Astrocyte (in vitro differentiated cells and primary cell): ENCODE data around the gene FBXO46. TPM values are rescaled to one million over a fixed set of nuclear protein-coding genes. Genes with fewer than 3 reads are reported as not detected.

Experiments
- DNase-seq: peaks from one replicate; pipeline ENCODE4 v3.0.0-alpha.2; 2010; ENCODE audit warnings: low read depth
- FAIRE-seq: peaks from 2 replicates; lab custom pipeline; 2011; peaks lifted over from hg19 to GRCh38; lab: Jason Lieb, UNC
- H2AFZ ChIP-seq: 2 replicates; pipeline ENCODE4 v1.6.0; 2012; ENCODE audit warnings: low read depth, low read length, inconsistent platforms
- H3K27ac ChIP-seq: 2 replicates; pipeline ENCODE4 v1.5.1; 2011; ENCODE audit warnings: low read depth, low read length, inconsistent platforms
- H3K27me3 ChIP-seq: 2 replicates; pipeline ENCODE4 v1.6.0; 2011; ENCODE audit warnings: low read length, inconsistent platforms; ENCODE audit not compliant: insufficient read depth
- H3K36me3 ChIP-seq: 2 replicates; pipeline ENCODE4 v1.5.1; 2011; ENCODE audit warnings: low read length, inconsistent platforms; ENCODE audit not compliant: insufficient read depth
- H3K4me1 ChIP-seq: 2 replicates; pipeline ENCODE4 v1.5.1; 2011; ENCODE audit warnings: low read length, inconsistent platforms; ENCODE audit not compliant: insufficient read depth
- H3K4me2 ChIP-seq: 2 replicates; pipeline ENCODE4 v1.6.0; 2012; ENCODE audit warnings: low read length, inconsistent platforms
- H3K4me3 ChIP-seq: 2 replicates; pipeline ENCODE4 v1.5.1; 2011; ENCODE audit warnings: low read depth, mild to moderate bottlenecking, low read length, inconsistent platforms; ENCODE audit not compliant: insufficient read depth
- H3K79me2 ChIP-seq: 2 replicates; pipeline ENCODE4 v1.6.0; 2012; ENCODE audit warnings: mild to moderate bottlenecking, low read length, inconsistent platforms; ENCODE audit not compliant: insufficient read depth
- H3K9ac ChIP-seq: 2 replicates; pipeline ENCODE4 v1.6.0; 2012; ENCODE audit warnings: mild to moderate bottlenecking, low read length, inconsistent platforms
- H3K9me3 ChIP-seq: 2 replicates; pipeline ENCODE4 v1.5.1; 2012; ENCODE audit warnings: low read depth, mild to moderate bottlenecking, low read length, inconsistent platforms; ENCODE audit not compliant: insufficient read depth
- H4K20me1 ChIP-seq: 2 replicates; pipeline ENCODE4 v1.6.0; 2012; ENCODE audit warnings: low read length, inconsistent platforms; ENCODE audit not compliant: insufficient read depth
- H3K27ac Mint-ChIP-seq: one replicate; pipeline ENCODE4 v1.8.0; 2021; ENCODE audit warnings: mild to moderate bottlenecking, mixed read lengths; ENCODE audit not compliant: unreplicated experiment
- H3K27me3 Mint-ChIP-seq: one replicate; pipeline ENCODE4 v1.8.0; 2021; ENCODE audit warnings: low read depth, mixed read lengths; ENCODE audit not compliant: unreplicated experiment
- H3K36me3 Mint-ChIP-seq: one replicate; pipeline ENCODE4 v1.8.0; 2021; ENCODE audit warnings: low read depth, mixed read lengths; ENCODE audit not compliant: unreplicated experiment
- H3K4me1 Mint-ChIP-seq: one replicate; pipeline ENCODE4 v1.8.0; 2021; ENCODE audit warnings: low read depth, mixed read lengths; ENCODE audit not compliant: unreplicated experiment
- H3K4me3 Mint-ChIP-seq: one replicate; pipeline ENCODE4 v1.8.0; 2021; ENCODE audit warnings: mild to moderate bottlenecking, moderate library complexity, mixed read lengths; ENCODE audit not compliant: unreplicated experiment
- H3K9me3 Mint-ChIP-seq: one replicate; pipeline ENCODE4 v1.8.0; 2021; ENCODE audit warnings: mild to moderate bottlenecking, mixed read lengths; ENCODE audit not compliant: unreplicated experiment
- EZH2 ChIP-seq: IDR thresholded peaks from 2 replicates; pipeline ENCODE4 v1.6.1; 2012; ENCODE audit warnings: mild to moderate bottlenecking, low read length, inconsistent platforms; ENCODE audit not compliant: insufficient read depth
- total RNA-seq: library from RNA; stranded (reverse); gene quantifications from 2 replicates; pipeline ENCODE4 v1.2.1, GENCODE V29; 2021
- TF ChIP-seq, protein P1 (sequence below): IDR thresholded peaks from 2 replicates; pipeline ENCODE4 v1.5.1; 2011; ENCODE audit warnings: low read depth, mild to moderate bottlenecking, inconsistent platforms, low read length, moderate library complexity; ENCODE audit not compliant: insufficient read depth

FBXO46 gene
- total RNA-seq, 1 donor from 2014 or later: 21.1 TPM

DNA sequence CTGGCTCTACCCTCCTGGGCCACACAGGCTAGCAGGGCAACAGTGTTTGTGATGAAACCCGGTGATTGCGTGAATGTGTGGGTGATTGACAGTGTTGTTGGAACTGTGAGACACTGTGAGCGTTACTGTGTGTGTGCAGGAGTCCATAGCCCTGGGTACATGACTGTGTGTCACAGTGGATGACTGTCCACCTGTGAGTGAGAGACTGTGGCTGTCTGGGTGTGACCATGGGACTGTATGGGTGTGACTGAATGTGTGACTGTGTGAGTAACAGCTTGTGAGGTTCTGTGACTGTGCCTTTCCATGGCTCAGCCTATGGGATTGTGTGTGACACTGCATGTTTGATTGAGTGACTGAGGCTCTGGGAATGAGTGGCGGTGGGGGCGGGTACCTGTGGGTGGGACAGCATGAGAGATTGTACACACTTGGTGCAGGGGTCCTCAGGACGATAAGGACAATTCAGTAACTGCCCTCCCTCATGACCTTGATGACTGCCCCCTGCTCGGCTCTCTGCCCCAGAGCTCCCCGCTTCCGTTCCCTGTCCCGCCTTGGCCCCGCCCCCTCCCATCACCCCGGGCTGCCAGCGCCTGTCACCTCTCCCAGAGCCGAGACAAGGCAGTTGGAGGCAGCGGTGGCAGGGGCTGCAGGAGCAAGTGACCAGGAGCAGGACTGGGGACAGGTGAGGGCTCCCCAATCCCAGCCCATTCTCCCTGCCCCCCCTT, 62.9 kb downstream of the FBXO46 start, which contains the start of gene GIPR:
TSS of gene GIPR (plus strand) at position 602 of the 722 bp plus-strand sequence. CDS start 1,300 bp downstream, outside the sequence.
- H3K27me3 Mint-ChIP-seq: peaks cover 3% of the 10 kb centered on the region

DNA sequence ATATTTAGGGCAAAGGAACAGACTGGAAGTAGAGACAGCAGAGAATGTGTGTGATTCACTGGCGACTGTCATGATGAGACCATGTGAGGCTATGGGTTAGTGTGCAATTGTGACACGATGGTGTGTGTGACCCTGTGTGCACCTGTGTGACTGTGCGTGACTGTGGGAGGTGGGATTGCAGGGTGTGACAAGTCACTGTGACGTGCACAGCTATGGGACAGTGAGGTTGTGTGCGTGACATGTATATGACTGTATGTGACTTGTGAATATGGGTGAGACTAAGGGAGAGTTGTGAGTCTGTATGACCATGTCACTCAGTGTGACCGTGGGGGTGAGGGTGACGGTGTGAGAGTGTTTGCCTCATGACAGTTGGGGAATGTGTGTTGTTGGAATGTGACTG, 66.1 kb downstream of the FBXO46 start:
- no peaks in the 10 kb centered on the region for H3K36me3 Mint-ChIP-seq
- TF ChIP-seq, protein P1, sequence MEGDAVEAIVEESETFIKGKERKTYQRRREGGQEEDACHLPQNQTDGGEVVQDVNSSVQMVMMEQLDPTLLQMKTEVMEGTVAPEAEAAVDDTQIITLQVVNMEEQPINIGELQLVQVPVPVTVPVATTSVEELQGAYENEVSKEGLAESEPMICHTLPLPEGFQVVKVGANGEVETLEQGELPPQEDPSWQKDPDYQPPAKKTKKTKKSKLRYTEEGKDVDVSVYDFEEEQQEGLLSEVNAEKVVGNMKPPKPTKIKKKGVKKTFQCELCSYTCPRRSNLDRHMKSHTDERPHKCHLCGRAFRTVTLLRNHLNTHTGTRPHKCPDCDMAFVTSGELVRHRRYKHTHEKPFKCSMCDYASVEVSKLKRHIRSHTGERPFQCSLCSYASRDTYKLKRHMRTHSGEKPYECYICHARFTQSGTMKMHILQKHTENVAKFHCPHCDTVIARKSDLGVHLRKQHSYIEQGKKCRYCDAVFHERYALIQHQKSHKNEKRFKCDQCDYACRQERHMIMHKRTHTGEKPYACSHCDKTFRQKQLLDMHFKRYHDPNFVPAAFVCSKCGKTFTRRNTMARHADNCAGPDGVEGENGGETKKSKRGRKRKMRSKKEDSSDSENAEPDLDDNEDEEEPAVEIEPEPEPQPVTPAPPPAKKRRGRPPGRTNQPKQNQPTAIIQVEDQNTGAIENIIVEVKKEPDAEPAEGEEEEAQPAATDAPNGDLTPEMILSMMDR: no peak
- no peak for TF ChIP-seq EZH2
- Histone ChIP-seq H2AFZ (no peak overlapping the region), H3K27me3 (peaks cover 14% of the 10 kb centered on the region), H3K4me2 (no peak overlapping the region), H3K4me1 (peaks cover 7% of the 10 kb centered on the region), H3K9ac (no peak overlapping the region), H3K4me3 (no peak overlapping the region), H3K27ac (no peak overlapping the region), H4K20me1 (no peaks in the 10 kb centered on the region), H3K9me3 (no peaks in the 10 kb centered on the region), H3K36me3 (no peaks in the 10 kb centered on the region), H3K79me2 (no peaks in the 10 kb centered on the region)
- DNase-seq (no peak), FAIRE-seq (no peak)
- H3K4me3 Mint-ChIP-seq: no peak overlapping the region
- H3K9me3 Mint-ChIP-seq: no peaks in the 10 kb centered on the region
- no peak overlapping the region for H3K27ac Mint-ChIP-seq
- peaks cover 6% of the 10 kb centered on the region for H3K4me1 Mint-ChIP-seq
- peaks cover 13% of the 10 kb centered on the region for H3K27me3 Mint-ChIP-seq

More for the DNA sequence above, 62.9 kb downstream of the FBXO46 start, which contains the start of gene GIPR:
- Mint-ChIP-seq H3K36me3 (peaks cover 2% of the 10 kb centered on the region), H3K4me1 (peaks cover 6% of the 10 kb centered on the region), H3K27ac (peak within 1 kb of the TSS; percentile 79), H3K4me3 (peak within 1 kb of the TSS; percentile 93), H3K9me3 (no peaks in the 10 kb centered on the region)
- Histone ChIP-seq H3K79me2 (no peaks in the 10 kb centered on the region), H3K9me3 (no peaks in the 10 kb centered on the region), H4K20me1 (no peaks in the 10 kb centered on the region), H3K27me3 (peaks cover 14% of the 10 kb centered on the region), H3K9ac (peak within 1 kb of the TSS; percentile 21), H3K4me1 (peaks cover 7% of the 10 kb centered on the region), H3K4me2 (peak within 1 kb of the TSS; percentile 82), H3K4me3 (peak within 1 kb of the TSS; percentile 29), H3K27ac (no peak within 1 kb of the TSS), H3K36me3 (no peaks in the 10 kb centered on the region), H2AFZ (peak within 1 kb of the TSS; percentile 66)
- FAIRE-seq: no peak
- TF ChIP-seq, protein P1: no peak
- TF ChIP-seq EZH2: no peak
- DNase-seq: peak; percentile 10

DNA sequence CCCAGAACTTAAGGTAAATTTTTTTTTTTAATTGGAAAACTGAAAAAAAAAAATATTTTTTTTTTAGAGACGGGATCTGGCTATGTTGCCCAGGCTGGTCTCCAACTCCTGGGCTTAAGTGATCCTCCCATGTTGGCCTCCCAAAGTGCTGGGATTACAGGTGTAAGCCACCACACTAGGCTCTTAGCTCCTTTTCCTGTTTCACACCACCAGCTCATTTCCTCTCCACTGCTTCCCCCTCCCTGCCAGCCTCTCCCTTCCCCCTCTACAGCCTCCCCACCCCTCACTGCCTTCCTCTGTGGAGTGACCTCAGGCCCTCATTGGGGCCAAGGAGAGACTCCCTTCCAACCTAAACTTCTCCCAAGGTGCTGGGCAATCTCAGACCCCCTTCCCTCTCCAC, 66.9 kb downstream of the FBXO46 start:
- Mint-ChIP-seq H3K36me3 (no peaks in the 10 kb centered on the region), H3K27me3 (peaks cover 21% of the 10 kb centered on the region), H3K4me3 (no peak overlapping the region), H3K9me3 (no peaks in the 10 kb centered on the region), H3K4me1 (peaks cover 6% of the 10 kb centered on the region), H3K27ac (no peak overlapping the region)
- no peak overlapping the region for H3K9ac ChIP-seq
- no peaks in the 10 kb centered on the region for H4K20me1 ChIP-seq
- no peaks in the 10 kb centered on the region for H3K9me3 ChIP-seq
- H3K36me3 ChIP-seq: no peaks in the 10 kb centered on the region
- H3K4me1 ChIP-seq: peaks cover 7% of the 10 kb centered on the region
- no peak overlapping the region for H3K4me2 ChIP-seq
- H3K27ac ChIP-seq: no peak overlapping the region
- H2AFZ ChIP-seq: no peak overlapping the region
- TF ChIP-seq EZH2: no peak
- TF ChIP-seq, protein P1: no peak
- no peaks in the 10 kb centered on the region for H3K79me2 ChIP-seq
- no peak overlapping the region for H3K4me3 ChIP-seq
- no peak for DNase-seq
- FAIRE-seq: no peak
- peaks cover 14% of the 10 kb centered on the region for H3K27me3 ChIP-seq
